NCI-H2107 (cell line): Measurements from ENCODE around the gene KAZN.

Experiments used
- DNase-seq: peaks from one replicate; lab custom pipeline; 2025; lab: John Stamatoyannopoulos, UW

The KAZN gene

GRCh38 chr1:15160626-15161025 is 562.1 kb downstream of the KAZN start:
- DNase-seq = no peak

- DNase-seq = no peak
These were observed 568.9 kb downstream of the KAZN start for GRCh38 chr1:15167386-15167785.
